Gastrocnemius medialis (tissue), 4 donors: Measurements from ENCODE around the gene MCF2L. TPM values are rescaled to one million over a fixed set of nuclear protein-coding genes. Genes with fewer than 3 reads are reported as not detected.

Experiments
- ATAC-seq, 2 donors: fragments of 150-250 bp; one replicate each; pipeline ENCODE4 v1.9.1; 2016
- DNase-seq, 2 donors: peaks; one replicate each; pipeline ENCODE4 v3.0.0-alpha.2; 2019
- H3K27ac ChIP-seq, 4 donors: fragments of 200-600 bp; sonication (generic); 1 replicate in 1 of 4; 2 replicates in 3 of 4; pipeline ENCODE4 v1.5.1; 2016 to 2018; ENCODE audit warnings: mild to moderate bottlenecking in 2 of 4, moderate library complexity in 1 of 4
- H3K27me3 ChIP-seq, 3 donors: fragments of 200-600 bp; sonication (generic) in 2 of 3; 1 replicate in 1 of 3; 2 replicates in 2 of 3; pipeline versions ENCODE4 v1.5.1 to v1.6.0; 2016 to 2019; ENCODE audit warnings: mild to moderate bottlenecking in 1 of 3, moderate library complexity in 1 of 3
- H3K36me3 ChIP-seq, 2 donors: fragments of 200-600 bp; sonication (generic) in 1 of 2; one replicate each; pipeline ENCODE4 v1.5.1; 2017 to 2018
- H3K4me1 ChIP-seq, 2 donors: fragments of 200-600 bp; sonication (generic) in 1 of 2; one replicate each; pipeline ENCODE4 v1.5.1; 2016 to 2017; ENCODE audit warnings: mild to moderate bottlenecking in 2 of 2
- H3K4me3 ChIP-seq, 4 donors: fragments of 200-600 bp; sonication (generic) in 3 of 4; 1 replicate in 1 of 4; 2 replicates in 3 of 4; pipeline ENCODE4 v1.5.1; 2016 to 2019; ENCODE audit warnings: mild to moderate bottlenecking in 2 of 4
- H3K9me3 ChIP-seq, 3 donors: fragments of 200-600 bp; sonication (generic) in 2 of 3; 1 replicate in 1 of 3; 2 replicates in 2 of 3; pipeline ENCODE4 v1.5.1; 2016 to 2019
- CTCF ChIP-seq, 5 experiments: fragments of 450-650 bp in 3 of 5; fragments of 200-600 bp in 2 of 5; sonication (generic) in 2 of 5; IDR thresholded peaks in 4 of 5; conservative IDR thresholded peaks in 1 of 5; 1 replicate in 4 of 5; 2 replicates in 1 of 5; pipeline ENCODE4 v1.5.1; 2016 to 2019; ENCODE audit warnings: antibody characterized with exemption in 5 of 5, mild to moderate bottlenecking in 3 of 5, moderate library complexity in 3 of 5
- POLR2A ChIP-seq, 2 donors: fragments of 450-650 bp; IDR thresholded peaks; one replicate each; pipeline ENCODE4 v1.6.1; 2017; ENCODE audit warnings: antibody characterized with exemption in 2 of 2, mild to moderate bottlenecking in 2 of 2, moderate library complexity in 2 of 2
- in situ Hi-C, 4 donors: fragments of 200-750 bp; cut with MboI; loops; one replicate each; pipeline versions ENCODE4 v1.15.0 to v1.8.0; 2017; ENCODE audit warnings: low sequenced_read_pairs in 4 of 4
- intact Hi-C: fragments of 100-400 bp; cut with DNase I; formaldehyde crosslinking; loops from one replicate; pipeline ENCODE4 v1.15.1; 2023; ENCODE audit warnings: low total_unique reads
- total RNA-seq, 4 donors: library from RNA; depleted of rRNA; stranded (reverse); fragments of >200 nt; gene quantifications; one replicate each; pipeline versions ENCODE4 v1.1.0 to v1.2.3, GENCODE V29; 2016

Gene MCF2L
- total RNA-seq, 4 donors from 2014 or later, result 16.1 to 21.2 (median 19.4) TPM

- ATAC-seq (no peak), DNase-seq (no peak)
- intact Hi-C loops, result no loop called here
- in situ Hi-C loops, result no loop called here
- Histone ChIP-seq H3K36me3 (no peaks in the 10 kb centered on the region), H3K4me1 (no peaks in the 10 kb centered on the region), H3K4me3 (no peak overlapping the region), H3K27me3 (peaks cover 0 to 5% (median 0%) of the 10 kb centered on the region in 3 donors), H3K27ac (no peak overlapping the region), H3K9me3 (no peaks in the 10 kb centered on the region)
- TF ChIP-seq CTCF (IDR thresholded peaks at IDR 0.05 in 4 of 5, conservative IDR thresholded peaks at IDR 0.05 in 1 of 5) (no peak), POLR2A (IDR thresholded peaks at IDR 0.05) (no peak)
Observed at GRCh38 chr13:113058988-113059850, 90.2 kb downstream of the MCF2L start.

GRCh38 chr13:113059891-113060290 lies 90.9 kb downstream of the MCF2L start:
- no peaks in the 10 kb centered on the region for H3K9me3 ChIP-seq
- H3K4me3 ChIP-seq, result no peak overlapping the region
- H3K4me1 ChIP-seq, result no peaks in the 10 kb centered on the region
- peaks cover 0 to 5% (median 0%) of the 10 kb centered on the region in 3 donors for H3K27me3 ChIP-seq
- no peak for TF ChIP-seq POLR2A (IDR thresholded peaks at IDR 0.05)
- no peak for TF ChIP-seq CTCF (IDR thresholded peaks at IDR 0.05 in 4 of 5, conservative IDR thresholded peaks at IDR 0.05 in 1 of 5)
- intact Hi-C loops (no loop called here), in situ Hi-C loops (no loop called here)
- no peak for ATAC-seq
- no peak for DNase-seq
- no peak overlapping the region for H3K27ac ChIP-seq
- H3K36me3 ChIP-seq, result no peaks in the 10 kb centered on the region

- TF ChIP-seq POLR2A (IDR thresholded peaks at IDR 0.05) (no peak), CTCF (IDR thresholded peaks at IDR 0.05 in 4 of 5, conservative IDR thresholded peaks at IDR 0.05 in 1 of 5) (no peak)
- no peak for ATAC-seq
Observed at GRCh38 chr13:113060557-113061270, 91.7 kb downstream of the MCF2L start.

GRCh38 chr13:113061271-113061625 lies 92.2 kb downstream of the MCF2L start:
- DNase-seq (no peak), ATAC-seq (no peak)
- no peaks in the 10 kb centered on the region for H3K4me1 ChIP-seq
- no peaks in the 10 kb centered on the region for H3K9me3 ChIP-seq
- no peak overlapping the region for H3K4me3 ChIP-seq
- in situ Hi-C loops (no loop called here), intact Hi-C loops (no loop called here)
- TF ChIP-seq CTCF (IDR thresholded peaks at IDR 0.05 in 4 of 5, conservative IDR thresholded peaks at IDR 0.05 in 1 of 5), result no peak
- TF ChIP-seq POLR2A (IDR thresholded peaks at IDR 0.05), result no peak
- no peak overlapping the region for H3K27ac ChIP-seq
- H3K27me3 ChIP-seq, result no peaks in the 10 kb centered on the region
- H3K36me3 ChIP-seq, result no peaks in the 10 kb centered on the region

More at GRCh38 chr13:113060557-113061270, 91.7 kb downstream of the MCF2L start:
- peaks cover 0 to 2% (median 0%) of the 10 kb centered on the region in 3 donors for H3K27me3 ChIP-seq
- H3K4me1 ChIP-seq, result no peaks in the 10 kb centered on the region
- H3K27ac ChIP-seq, result no peak overlapping the region
- H3K9me3 ChIP-seq, result no peaks in the 10 kb centered on the region
- intact Hi-C loops, result no loop called here
- H3K36me3 ChIP-seq, result no peaks in the 10 kb centered on the region
- no peak overlapping the region for H3K4me3 ChIP-seq
- no peak for DNase-seq
- in situ Hi-C loops, result no loop called here
